GM18526 (cell line): ENCODE measurements around the gene HLA-B.

Source experiments
- POLR2A ChIP-seq: IDR thresholded peaks from 3 replicates; pipeline ENCODE4 v1.6.1; 2011; ENCODE audit not compliant: insufficient read length; ENCODE audit errors: extremely low read depth

The HLA-B gene

GRCh38 chr6:31336896-31337496 is 20.0 kb downstream of the HLA-B start:
- no peak for TF ChIP-seq POLR2A

- TF ChIP-seq POLR2A = no peak
Measured at GRCh38 chr6:31332637-31333602, 24.1 kb downstream of the HLA-B start.

GRCh38 chr6:31328355-31328960 is 28.5 kb downstream of the HLA-B start:
- TF ChIP-seq POLR2A = no peak

- no peak for TF ChIP-seq POLR2A
Measured at GRCh38 chr6:31321820-31322219, 35.2 kb downstream of the HLA-B start.

- no peak for TF ChIP-seq POLR2A
Measured at GRCh38 chr6:31321005-31321707, 35.8 kb downstream of the HLA-B start.

GRCh38 chr6:31317036-31317435 is 39.9 kb downstream of the HLA-B start:
- TF ChIP-seq POLR2A = no peak

- TF ChIP-seq POLR2A = no peak
Measured at GRCh38 chr6:31309641-31310040, 47.3 kb downstream of the HLA-B start.

GRCh38 chr6:31308845-31309175 is 48.2 kb downstream of the HLA-B start:
- TF ChIP-seq POLR2A = no peak

- TF ChIP-seq POLR2A = no peak
Measured at GRCh38 chr6:31308050-31308844, 48.7 kb downstream of the HLA-B start.

- no peak for TF ChIP-seq POLR2A
Measured at GRCh38 chr6:31307669-31308049, 49.3 kb downstream of the HLA-B start.

- TF ChIP-seq POLR2A = no peak
Measured at GRCh38 chr6:31305703-31306219, 51.2 kb downstream of the HLA-B start.

- no peak for TF ChIP-seq POLR2A
Measured at GRCh38 chr6:31304683-31305082, 52.3 kb downstream of the HLA-B start.
